ENCODE measurements around the gene RBMS1.
A peak's percentile ranks its signal among the peaks of the same experiment; 100 is the strongest.
"Not testable (repeated sequence)": the region's sequence is repeated elsewhere in the genome, so short reads cannot be mapped to it uniquely, and the experiment has no call there.

The RBMS1 gene

DNA sequence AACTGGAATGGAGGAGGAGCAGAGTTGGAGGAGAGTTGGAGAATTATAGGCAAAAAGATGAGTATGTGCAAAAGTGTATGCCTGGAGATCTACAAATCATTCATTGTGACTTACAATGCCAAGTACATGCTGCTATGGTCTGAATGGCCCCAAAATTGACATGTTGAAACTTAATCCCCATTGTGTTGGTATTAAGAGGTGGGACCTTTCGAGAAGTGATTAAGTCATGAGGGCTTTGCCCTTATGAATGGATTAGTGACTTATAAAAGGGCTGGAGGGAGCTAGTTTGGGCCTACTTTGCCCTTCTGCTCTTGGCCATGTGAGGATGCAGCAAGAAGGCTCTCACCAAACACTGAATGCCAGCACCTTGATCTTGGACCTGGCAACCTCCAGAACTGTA lies 6.3 kb upstream of the RBMS1 start:
- no peak for DNase-seq

DNA sequence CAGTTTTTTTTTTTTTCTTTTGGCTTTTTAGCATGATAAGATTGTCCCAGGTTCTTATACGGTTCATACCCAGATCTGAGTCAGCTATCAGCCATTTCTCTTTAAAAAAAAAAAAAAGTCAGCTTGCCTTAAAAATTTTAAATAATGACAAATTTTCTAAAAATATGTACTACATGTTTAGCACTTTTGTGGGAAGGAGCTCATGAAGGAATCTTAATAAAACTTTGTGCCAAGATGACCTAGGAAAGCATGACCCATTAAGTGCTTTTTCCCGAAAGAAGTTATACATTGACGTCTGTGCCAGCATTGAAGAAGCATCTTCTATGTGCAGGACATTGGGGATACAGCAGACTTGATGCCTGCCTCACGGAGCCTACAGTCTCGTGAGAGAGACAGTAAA lies 4.5 kb upstream of the RBMS1 start:
- DNase-seq = no peak

DNA sequence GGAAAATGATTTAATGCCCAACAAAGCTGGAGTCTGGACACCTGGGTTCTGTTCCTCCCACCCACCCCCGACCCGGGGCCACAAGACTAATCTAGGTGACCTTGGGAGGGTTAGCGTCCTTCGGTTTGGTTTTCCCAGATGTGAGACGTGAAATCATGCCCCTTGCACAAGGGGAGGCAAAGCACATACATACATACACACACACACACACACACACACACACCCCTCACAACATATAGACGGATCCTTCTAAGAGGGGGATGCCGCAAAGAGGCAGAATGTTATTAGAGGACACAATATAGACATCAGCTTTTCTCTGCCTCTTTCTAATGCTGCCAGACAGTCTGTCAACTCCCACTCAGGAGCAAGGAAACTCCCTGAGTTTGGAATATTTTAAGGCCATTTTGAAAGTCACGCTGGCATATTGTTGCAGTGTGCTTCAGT lies 616 bp upstream of the RBMS1 start:
- DNase-seq = peak; percentile 31

DNA sequence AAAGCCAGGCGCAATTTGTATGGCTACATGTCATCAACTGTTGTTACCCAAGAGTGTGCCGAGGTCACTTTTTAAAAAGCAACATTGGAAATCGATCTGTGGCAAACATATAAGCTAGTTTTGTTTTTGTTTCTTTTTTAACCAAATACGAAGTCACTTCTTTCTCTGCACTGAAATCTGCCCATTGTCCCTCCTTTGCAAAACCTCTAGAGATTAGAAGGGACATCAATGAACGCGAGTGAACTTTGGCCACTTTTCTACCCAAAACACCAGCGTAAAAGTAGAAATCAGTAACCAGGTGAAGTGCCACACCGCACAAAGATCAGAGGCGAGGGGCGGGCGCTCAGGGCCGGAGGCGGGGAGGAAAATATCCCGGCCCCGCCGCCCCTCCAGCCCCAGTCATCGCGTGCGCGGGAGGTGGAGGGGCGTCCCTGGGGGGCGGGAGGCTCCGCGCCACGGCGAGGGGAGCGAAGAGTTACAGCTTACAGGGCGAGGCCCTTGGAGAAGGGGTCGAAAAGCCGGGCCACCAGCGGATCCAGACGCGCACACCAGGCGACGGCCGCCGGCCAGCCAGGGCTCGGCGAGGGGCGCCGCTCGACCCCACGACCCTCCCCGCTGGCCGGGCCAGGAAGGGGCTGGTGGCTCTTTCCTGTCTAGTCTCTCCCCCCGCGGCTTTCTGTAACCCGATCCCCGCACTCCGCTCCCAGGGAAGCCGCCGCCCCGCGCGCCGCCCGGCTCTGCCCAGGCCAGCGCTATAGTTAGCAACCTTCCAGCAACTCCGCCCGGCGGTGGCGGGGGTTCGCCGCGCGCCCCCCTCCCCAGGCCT lies 993 bp downstream of the RBMS1 start:
- DNase-seq = peak; percentile 66

DNA sequence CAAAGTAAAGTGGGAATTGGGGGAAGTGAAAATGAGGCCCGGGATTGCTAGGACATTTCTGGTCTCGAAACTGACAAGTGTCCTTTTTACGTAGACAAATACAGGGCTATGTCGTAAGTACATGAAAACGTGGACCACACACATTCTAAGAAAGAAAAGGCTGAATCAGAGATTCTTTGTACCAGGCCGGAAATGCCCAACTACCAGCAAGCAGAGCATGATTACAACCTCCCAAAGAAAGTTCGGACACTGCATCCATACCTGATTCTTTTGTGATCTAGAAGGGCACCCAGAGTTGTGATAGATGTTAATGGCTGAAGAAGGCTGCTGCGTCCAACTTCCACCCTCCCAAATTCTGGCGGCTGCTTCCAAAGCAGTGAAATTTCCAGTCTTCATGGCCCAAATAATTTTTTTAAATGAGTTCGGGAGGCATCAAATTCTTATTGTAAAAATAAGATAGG lies 1.7 kb downstream of the RBMS1 start:
- DNase-seq = peak; percentile 29

DNA sequence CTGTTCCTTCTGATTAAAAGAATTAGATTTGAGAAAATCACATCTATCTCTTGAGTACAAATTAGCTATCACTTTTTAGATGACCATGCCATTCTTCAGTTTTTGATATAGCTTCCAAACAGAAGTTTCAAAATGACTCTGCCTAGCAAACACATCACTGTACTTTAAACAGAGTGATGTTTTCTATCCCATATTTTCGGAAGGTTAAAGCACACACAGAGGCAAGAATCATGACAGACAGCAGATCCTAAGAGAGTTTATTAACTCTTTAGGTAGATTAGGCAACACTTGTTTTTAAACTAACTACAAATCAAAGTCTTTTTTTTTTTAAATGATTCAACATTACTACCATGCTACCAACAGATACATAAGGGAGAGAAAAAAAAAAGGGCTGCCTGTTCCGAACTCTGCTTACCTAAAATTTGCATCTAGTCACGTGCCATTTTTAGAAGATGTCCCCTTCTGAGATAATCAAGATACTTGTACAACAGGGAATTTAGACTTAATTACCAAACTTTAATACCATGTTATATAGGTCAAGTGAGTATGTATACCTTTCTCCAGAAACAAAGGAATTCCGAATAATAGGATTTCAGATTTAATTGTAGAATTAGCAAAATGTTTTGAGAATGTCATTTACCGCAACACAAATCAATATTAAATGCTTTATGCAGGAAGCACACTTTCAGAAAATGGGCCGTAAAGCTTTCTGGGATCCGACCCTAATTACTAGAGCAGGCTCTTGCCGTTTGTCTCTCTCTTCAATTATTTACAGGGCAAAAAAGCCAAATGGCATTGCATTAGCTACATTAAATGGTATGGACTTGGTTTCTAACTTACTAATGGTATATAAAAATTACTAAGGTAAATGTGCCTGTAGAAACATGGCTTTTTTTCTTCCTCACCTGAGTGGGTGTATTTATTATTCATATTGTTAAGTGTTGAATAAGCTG lies 2.6 kb downstream of the RBMS1 start:
- peak; percentile 17 for DNase-seq

DNA sequence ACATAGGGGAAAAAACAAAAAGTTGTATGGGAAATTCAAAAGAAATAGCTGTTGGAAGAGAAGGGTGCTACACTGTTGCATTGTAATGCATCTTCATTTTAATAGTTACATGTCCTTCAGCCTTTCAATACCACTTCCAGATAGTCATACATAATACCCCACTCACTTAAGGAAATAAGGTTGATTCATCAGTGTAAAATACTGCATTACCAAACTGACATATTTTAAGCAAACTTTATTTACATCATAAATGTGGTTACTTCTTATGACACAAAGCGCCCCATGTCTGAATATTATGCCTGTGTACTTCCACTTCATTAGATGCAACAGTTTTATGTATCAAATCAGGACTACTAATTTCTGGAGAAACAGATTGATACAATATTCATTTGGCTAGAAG lies 4.5 kb downstream of the RBMS1 start:
- no peak for DNase-seq

DNA sequence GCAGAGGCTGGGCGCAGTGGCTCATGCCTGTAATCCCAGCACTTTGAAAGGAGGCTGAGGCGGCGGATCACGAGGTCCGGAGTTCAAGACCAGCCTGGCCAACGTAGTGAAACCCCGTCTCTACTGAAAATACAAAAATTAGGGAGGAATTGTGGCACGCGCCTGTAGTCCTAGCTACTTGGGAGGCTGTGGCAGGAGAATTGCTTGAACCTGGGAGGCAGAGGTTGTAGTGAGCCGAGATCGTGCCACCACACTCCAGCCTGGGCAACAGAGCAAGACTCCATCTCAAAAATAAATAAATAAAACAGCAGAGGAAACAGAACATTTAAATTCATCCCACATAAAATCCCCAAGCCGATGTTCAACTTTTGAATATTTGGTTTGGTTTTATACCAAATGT lies 5.3 kb downstream of the RBMS1 start:
- not testable (repeated sequence) for DNase-seq

DNA sequence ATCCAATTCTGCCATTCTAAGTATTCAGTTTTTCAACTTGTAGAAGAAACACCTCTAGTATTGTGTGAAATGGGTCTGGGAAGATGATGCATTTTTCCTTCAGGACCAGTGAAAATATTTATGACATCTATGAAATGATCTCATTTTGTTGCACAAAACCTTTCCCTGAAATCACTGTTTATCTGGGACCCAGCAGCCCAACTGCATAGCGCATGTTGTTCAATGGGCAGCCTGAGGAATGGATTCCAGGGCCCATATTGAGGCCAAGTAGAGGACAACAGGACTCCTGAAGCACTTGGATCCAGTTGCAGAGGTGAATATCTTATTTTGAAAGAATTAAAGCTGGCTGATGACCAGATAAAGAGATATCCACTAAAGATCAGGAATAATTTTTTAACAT lies 7.3 kb downstream of the RBMS1 start:
- DNase-seq = no peak

DNA sequence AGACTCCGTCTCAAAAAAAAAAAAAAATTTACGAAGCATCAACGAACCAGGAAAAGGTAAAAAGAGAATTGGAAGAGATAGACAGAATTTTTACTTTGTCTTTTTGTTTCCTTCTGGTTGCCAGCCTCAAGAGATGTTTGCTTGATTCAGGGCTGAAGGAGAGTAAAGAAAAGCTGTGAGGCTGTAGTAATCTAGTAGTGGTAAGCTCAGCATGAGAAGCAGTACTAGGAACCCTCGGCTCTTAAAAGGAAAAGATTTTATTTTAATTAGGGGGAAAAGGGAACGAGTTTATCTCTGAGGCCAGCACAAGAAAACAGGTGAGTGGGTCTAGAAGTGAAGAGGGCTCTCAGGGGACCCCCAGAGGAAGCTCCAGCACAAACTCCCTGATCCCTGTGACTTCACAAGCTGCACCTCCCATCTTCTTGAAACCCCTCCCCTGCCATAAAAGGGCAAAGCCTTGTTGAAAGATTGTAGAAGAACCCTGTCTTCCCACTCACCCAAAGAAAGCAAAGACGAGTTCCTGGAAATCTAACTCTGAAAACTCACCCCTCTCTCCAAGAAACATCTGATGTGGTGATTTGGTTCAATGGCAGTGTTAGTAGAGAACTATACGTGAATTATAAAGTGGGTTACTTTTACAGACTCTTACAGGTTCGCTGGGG lies 8.6 kb downstream of the RBMS1 start:
- DNase-seq = no peak

DNA sequence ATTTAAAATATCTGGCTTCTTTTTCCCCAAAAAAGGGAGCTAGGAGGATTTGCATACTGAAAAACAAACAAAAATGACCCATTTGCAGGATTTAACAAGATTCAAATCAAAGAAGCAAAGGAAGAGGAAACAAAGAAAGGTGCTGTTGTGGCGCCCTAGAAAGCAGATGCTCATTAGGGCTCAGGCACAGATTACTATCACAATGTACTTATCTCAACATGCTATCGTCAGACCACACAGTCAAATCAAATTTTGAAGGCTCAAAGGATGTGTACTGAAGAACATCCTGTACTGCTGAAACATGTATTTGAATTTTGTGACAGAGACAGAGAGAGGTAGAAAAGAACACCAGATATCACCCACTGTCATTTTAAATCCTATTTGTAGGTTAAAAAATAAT lies 10.9 kb downstream of the RBMS1 start:
- DNase-seq = peak; percentile 65

DNA sequence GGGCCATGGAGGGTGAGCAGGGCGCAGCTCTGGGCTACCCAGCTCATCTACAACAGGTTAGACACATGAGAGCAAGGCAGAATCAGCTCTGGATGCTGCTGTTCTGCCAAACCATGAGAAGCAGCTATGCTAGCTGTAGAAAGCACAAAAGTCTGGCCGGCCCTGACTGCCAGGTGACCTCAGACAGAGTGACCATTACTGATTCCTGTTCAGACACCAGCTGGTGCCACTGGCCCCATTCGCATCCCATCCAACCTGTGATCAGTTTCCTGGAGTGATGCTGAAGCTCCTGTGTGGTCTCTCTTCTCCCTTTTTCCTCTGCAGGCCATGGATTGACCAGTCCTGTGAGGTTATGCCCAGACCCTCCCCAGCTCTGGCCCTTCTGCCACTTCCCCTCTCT lies 14.3 kb downstream of the RBMS1 start:
- DNase-seq = no peak

DNA sequence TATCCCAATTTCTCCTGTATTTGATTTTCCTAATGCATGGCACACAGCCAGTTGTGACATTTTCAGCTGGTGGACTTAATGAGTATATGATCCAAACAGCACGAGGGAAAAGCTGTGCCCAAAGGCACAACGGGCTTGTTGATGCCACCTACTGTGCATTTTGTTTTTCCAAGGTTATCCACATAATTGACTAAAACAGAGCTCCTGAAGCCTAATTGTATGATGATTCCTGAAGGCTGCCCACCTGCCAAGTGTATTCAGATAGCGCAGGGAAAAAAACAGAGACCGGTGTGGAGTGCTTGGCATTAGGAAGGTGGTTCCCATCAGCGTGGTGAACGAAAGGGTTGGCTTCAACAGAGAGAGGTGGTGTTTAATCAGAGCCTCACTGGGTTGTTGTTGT lies 14.9 kb downstream of the RBMS1 start:
- DNase-seq = no peak

DNA sequence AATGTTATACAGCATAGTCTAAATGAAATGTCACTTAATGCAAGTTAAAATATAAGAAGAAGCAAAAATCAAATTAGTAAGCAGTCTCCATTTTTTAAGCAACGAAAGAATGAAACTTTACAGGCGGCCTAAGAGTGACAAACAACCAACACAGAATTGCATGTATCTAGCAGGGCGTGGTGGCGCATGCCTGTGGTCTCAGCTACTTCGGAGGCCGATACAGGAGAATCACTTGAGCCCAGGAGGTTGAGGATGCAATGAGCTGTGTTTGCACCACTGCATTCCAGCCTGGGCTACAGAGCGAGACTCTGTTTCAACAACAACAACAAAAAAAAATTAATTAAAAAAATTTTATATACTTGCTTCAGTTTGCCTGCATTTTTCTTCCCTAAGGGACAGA lies 16.6 kb downstream of the RBMS1 start:
- no peak for DNase-seq

DNA sequence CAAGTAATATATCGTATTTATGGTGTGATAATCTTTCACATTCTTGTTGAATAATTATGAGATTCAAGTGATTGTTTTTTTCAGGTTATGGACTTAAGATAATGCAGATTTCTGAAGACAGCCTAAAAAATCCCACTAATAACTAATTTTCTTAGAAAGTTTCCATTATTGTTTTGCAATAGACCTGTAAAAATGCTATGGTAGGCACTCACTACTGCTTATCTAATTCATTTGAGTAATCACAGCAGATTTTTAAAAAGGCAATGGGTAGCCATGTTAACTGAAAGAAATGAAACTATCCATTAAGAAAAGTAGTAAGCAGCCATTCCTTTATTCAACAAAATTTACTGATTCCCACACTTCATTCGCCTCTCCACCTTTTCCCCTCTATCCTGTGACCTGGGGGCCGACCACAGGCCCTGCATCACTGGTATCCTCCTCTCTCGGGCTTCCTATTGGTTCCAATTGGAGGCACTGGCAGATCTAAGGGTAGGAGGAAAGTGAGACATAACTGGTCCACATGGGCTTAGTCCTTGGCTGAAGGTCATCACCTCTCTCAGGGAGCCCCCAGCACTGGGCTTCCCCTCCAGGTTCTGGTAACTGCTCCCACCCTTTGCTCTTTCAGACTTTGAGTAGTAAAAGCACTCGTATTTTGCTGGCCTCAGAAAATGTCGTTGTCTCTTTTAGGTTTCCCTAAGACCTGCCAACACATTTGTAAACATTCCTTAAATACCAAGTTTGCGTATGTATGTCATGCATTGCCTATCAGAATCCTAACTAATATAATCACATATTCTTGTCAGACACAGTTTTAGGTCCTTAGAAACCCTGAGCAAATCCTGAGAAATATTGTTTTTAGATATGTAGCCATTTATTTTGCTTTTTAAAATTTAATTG lies 18.5 kb downstream of the RBMS1 start:
- DNase-seq = no peak

DNA sequence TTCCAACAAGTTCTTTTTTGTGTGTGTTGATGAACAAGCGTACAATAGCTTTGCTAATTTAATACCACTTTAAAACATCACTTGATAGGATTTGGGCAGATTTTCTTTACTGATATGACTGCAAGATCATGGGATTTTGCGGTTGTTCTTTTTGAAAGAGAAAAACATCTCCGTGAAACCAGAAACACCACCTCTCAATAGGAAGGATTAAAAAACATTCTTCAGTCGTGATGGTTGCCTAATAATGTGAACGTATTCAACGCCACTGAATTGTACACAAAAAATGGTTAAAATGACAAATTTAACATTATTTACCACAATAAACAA lies 19.3 kb downstream of the RBMS1 start:
- no peak for DNase-seq

DNA sequence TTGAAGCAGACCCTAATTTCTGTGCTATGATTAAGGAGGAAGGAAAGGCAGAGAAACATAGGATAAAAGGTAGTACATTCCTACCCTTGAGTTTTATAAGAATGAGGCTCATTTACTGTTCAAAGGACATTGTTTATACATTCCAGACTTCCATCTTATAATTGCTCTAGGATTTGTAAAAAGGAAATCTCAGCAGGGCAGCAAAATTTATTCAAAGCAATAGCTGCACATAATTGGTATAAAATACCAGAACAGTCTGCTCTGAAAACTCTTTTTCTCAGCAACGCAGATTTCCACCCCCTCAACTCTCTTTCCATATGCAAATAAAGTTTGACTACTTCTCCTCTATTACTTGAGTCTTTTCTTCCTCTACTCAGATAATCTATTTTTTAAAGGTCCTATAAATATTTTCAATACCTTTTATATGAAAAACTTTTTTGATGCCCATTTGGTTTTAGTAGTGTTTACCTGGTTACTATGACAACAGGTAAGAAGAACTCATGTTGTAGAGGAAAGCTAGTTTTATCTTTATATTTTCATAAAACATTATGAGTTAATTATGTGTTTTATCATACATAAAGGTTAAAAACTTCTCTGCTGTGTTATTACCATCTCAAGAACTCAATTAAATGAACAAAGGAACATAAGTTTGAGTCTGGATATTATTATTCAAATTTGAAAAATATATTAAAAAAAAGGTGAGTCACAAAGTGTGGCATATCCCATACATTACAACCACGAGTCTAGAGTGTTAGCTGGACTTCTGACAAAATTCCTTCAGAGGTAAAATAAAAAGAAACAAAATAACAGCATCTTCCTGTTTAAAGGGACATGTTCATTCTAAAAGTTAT lies 19.9 kb downstream of the RBMS1 start:
- DNase-seq = no peak

DNA sequence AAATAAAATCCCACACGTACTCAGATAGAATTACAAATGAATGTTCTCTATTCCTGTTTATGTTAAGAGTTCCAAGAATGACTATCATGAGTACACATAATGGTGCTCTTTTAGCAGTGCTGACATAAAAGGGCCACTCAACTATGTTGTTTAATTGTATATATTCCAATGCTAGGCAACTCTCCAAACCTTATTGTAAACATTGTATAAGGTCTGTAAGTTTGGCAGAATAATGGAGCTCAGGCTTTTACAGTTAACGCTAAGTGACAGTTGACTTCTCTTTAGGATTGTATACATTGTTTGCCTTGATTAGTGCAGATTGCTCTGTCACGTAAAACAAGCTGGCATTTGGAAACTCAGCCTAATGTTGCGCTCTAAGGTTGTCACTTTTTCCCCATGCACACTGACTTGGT lies 20.8 kb downstream of the RBMS1 start:
- no peak for DNase-seq

DNA sequence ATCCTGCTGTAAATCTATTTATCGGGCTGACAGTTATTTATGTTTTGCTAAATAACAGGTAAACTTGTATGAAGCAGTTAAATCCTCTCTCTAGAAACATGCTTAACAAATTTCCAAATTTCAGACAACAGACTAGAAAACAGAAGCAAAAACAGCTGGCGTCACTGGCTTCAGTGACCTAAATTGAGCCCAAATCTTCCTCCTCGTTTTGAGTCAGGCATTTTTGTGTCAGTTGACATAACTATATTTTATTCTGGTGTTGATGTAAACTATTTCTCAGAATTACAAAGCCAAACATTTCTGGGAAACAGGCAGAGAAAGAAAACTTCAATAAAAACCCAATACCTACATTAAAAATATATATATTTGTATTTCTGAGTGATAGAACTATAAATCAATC lies 21.7 kb downstream of the RBMS1 start:
- DNase-seq = no peak

DNA sequence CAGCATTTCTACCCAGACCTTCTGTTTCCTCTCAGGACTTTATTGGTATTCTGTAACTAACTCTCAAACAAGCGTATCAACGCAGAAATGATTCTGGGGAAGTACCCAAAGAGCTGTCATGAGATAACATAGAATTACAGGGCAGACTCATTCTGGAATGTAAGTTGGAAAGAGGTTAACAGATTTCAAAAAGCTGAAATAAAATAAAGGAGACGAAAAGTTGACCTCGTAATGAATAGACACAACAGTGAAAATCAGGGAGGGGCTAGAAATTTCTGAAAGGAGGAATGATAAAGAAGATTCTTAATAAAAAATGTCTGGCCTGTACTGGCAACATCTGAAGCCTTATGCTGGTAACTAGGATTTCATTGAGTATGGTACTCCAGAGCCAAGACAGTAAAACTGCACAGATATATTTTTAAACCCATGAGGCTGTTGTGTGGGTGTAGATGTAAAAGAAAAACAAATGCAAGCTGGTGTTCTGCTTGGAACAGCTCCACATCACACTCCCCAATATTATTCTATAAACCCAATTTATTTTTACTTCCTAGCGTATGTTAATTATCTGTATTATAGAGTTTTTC lies 23.9 kb downstream of the RBMS1 start:
- no peak for DNase-seq

DNA sequence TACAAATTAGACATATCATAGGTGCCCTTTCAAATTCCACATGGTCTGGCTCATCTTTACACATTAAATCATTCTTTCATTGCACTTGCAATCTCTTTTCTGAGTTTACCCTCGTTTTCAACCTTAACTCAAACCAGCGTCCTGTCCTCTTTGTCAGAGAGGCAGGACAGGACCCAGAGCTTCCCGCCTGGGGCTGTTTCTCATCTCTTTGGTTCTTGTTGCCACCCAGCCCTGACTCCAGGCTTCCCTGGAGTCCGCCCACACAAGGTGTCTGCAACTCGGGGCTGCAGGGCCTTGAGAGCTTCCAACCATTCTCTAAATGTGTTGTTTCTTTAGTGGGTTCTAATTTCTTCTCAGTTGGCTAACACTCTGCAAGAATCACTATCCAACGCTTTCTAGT lies 24.4 kb downstream of the RBMS1 start:
- DNase-seq = no peak

Measured in NCI-H2171 treated with DMSO at 0.1 percent for 48 hours (cell line).